GM10266 (cell line): ENCODE data around the gene GPC5.

Experiments
- DNase-seq: peaks from one replicate; pipeline ENCODE4 v3.0.0; 2012; ENCODE audit errors: extremely low spot score
- CTCF ChIP-seq: IDR thresholded peaks from 2 replicates; pipeline ENCODE4 v1.5.1; 2012; ENCODE audit warnings: mild to moderate bottlenecking, low read depth; ENCODE audit not compliant: control insufficient read depth, insufficient read depth; ENCODE audit errors: missing control alignments

The GPC5 gene

GRCh38 chr13:92390217-92390616, 991.8 kb downstream of the GPC5 start:
- no peak for DNase-seq
- no peak for TF ChIP-seq CTCF

DNA sequence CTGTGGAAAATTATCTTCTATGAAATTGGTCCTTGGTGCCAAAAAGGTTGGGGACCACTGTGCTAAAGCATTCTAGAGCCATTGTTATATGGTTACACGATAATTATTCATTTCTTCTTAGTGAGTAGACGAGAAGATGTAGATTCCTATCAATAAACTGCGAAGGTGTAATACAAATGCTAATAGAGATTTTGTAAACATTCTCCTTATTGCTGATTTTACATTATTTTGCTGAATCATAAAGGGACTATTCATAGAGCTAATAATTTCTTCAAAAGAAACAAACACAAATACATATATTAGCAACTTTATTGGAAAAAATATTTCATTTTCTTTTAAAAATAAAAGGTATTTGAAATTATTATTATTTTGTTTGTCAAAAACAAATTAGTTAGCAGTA, 1005.2 kb downstream of the GPC5 start:
- no peak for TF ChIP-seq CTCF

DNA sequence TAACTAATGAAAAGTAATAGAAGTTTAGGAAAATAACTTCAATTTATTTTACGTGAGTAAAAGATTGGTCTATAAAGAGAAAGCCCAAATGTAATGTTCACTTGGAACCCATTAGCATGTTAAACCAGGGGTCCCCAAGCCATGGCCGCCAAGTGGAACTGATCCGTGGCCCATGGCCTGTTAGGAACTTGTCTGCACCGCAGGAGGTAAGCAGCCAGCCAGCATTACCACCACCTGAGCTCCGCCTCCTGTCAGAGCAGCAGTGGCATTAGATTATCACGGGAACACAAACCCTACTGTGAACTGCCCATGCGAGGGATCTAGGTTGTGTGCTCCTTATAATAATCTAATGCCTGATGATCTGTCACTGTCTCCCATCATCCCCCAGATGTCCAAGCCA, 1009.4 kb downstream of the GPC5 start:
- no peak for DNase-seq
- TF ChIP-seq CTCF = no peak

More for the DNA sequence above, 1005.2 kb downstream of the GPC5 start:
- DNase-seq = no peak

GRCh38 chr13:92412481-92412880, 1014.1 kb downstream of the GPC5 start:
- DNase-seq = no peak
- no peak for TF ChIP-seq CTCF

GRCh38 chr13:92412996-92413395, 1014.6 kb downstream of the GPC5 start:
- no peak for DNase-seq
- TF ChIP-seq CTCF = no peak

- TF ChIP-seq CTCF = no peak
- DNase-seq = no peak
Measured at GRCh38 chr13:92413452-92413851, 1015.0 kb downstream of the GPC5 start.

GRCh38 chr13:92414851-92415250, 1016.4 kb downstream of the GPC5 start:
- no peak for DNase-seq
- no peak for TF ChIP-seq CTCF
